ENCODE results near the gene GZMM.

GZMM gene

DNA sequence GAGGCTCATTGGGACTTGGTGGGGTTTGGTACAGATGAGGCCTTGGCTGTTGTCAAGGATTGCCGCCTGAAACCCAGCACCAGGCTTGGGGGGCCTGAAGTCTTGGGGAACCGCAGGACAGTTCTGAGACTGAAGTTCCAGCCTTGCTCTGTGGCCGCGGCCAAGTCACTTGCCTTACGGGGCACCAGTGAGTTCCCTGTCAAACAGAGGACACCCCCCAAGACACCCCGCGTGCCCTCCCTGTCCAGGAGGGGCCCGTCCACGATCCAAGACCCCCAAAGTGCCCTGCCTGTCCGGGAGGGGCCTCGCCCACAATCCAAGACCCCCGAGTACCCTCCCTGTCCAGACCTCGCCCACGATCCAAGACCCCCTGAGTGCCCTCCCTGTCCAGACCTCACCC lies 9.8 kb upstream of the GZMM start:
- no peak for FAIRE-seq
- no peak for TF ChIP-seq POLR2A (IDR thresholded peaks at IDR 0.05; ENCODE audit: low read depth, low read length)
- no peak for DNase-seq (ENCODE audit: insufficient read length, low spot score)

DNA sequence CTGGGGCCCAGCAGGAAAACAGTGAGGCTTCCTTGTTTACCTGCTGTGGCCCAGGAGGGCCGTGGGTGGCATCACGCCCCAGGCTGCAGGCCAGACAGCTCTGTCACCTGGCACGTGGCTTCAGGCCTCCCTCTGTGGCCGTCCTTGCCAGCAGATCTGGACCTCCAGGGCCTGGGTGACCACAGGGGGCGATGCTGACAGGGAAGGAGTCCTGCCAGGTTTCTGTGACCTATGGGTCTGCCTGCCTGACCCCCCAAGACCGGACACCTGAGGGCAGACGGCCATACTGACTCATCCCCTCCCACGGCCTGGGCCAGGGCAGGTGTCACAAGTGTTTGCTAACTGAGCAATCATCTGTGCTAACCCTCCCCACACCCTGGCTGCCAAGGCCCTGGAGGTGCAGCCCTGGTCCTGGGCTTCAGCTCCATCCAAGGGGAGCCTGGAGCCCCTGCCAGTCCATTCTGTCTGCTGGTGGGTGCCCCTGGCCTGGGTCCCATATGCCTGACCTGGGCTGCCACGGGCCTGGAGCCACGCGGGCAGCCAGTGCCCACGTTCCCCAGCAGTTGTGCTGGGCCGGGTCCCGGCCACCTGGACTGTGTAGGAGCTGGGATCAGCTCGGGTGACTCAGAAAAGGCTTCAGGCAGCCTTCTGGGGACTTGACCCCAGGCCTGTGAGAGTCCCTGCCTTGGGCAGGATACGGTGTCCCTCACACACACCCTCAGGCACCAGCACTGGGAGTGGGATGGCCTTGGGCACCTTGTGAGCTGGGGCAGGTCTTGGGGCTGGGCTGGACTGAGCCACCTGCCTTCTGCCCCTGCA lies 8.6 kb upstream of the GZMM start:
- DNase-seq (ENCODE audit: insufficient read length, low spot score) (no peak), FAIRE-seq (no peak)
- no peak for TF ChIP-seq POLR2A (IDR thresholded peaks at IDR 0.05; ENCODE audit: low read depth, low read length)

- no peak for TF ChIP-seq POLR2A (IDR thresholded peaks at IDR 0.05; ENCODE audit: low read depth, low read length)
- DNase-seq (ENCODE audit: insufficient read length, low spot score) (no peak), FAIRE-seq (no peak)
Measured at GRCh38 chr19:536031-536880, 7.6 kb upstream of the GZMM start.

DNA sequence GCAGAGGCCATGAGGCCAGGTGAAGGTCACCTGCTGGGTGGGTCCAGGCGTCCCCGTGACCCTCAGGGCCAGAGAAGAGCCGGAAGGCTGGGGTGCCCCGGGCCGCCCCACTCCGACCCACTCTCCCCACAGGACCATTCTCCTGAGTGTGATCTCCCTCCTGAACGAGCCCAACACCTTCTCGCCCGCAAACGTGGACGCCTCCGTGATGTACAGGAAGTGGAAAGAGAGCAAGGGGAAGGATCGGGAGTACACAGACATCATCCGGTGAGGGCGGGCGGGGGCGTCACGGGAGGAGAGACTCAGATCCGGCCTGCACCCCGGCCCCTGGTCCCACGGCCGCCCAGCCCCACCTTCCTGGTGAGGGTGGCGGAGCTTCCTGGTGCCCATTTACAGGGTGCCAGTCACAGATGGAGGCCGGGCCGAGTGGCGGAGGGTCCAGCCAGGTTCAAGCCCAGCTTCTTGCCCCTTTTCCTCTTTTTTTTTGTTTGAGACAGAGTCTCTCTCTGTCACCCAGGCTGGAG lies 6.9 kb upstream of the GZMM start:
- TF ChIP-seq POLR2A (IDR thresholded peaks at IDR 0.05; ENCODE audit: low read depth, low read length), result no peak
- FAIRE-seq (no peak), DNase-seq (ENCODE audit: insufficient read length, low spot score) (no peak)

GRCh38 chr19:538641-539428 lies 5.0 kb upstream of the GZMM start:
- TF ChIP-seq POLR2A (IDR thresholded peaks at IDR 0.05; ENCODE audit: low read depth, low read length), result no peak
- FAIRE-seq, result no peak
- DNase-seq (ENCODE audit: insufficient read length, low spot score), result no peak

GRCh38 chr19:539429-540030 lies 4.3 kb upstream of the GZMM start:
- no peak for FAIRE-seq
- TF ChIP-seq POLR2A (IDR thresholded peaks at IDR 0.05; ENCODE audit: low read depth, low read length), result no peak
- DNase-seq (ENCODE audit: insufficient read length, low spot score), result no peak

DNA sequence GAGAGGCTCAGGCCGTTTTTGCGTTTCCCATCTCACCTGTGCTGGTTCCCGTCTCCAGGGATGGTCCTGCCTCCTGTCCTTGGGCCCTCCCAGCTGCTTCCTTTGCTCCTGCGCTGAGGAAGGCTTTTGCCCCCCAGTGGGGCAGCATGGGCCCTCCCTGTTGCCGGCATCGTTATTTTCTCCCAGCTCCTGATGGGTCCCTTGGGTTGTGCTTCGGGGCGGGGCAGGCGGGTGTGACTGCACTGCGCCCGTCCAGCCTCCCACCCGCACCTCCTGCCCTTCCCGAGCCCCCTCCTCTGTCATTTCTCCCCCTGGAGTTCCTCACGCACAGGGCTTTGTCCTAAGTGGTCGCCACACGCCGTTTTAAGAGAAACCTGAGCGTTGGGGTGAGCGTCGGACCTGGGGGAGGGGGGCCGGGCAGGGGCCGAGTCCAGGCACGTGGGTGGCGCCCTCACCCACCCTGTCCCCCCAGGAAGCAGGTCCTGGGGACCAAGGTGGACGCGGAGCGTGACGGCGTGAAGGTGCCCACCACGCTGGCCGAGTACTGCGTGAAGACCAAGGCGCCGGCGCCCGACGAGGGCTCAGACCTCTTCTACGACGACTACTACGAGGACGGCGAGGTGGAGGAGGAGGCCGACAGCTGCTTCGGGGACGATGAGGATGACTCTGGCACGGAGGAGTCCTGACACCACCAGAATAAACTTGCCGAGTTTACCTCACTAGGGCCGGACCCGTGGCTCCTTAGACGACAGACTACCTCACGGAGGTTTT lies 2.8 kb upstream of the GZMM start:
- no peak for FAIRE-seq
- no peak for TF ChIP-seq POLR2A (IDR thresholded peaks at IDR 0.05; ENCODE audit: low read depth, low read length)
- no peak for DNase-seq (ENCODE audit: insufficient read length, low spot score)

GRCh38 chr19:541699-542098 lies 2.2 kb upstream of the GZMM start:
- no peak for FAIRE-seq
- TF ChIP-seq POLR2A (IDR thresholded peaks at IDR 0.05; ENCODE audit: low read depth, low read length), result no peak
- DNase-seq (ENCODE audit: insufficient read length, low spot score), result no peak

GRCh38 chr19:542173-542866 lies 1.5 kb upstream of the GZMM start:
- no peak for DNase-seq (ENCODE audit: insufficient read length, low spot score)
- no peak for TF ChIP-seq POLR2A (IDR thresholded peaks at IDR 0.05; ENCODE audit: low read depth, low read length)
- FAIRE-seq, result no peak

DNA sequence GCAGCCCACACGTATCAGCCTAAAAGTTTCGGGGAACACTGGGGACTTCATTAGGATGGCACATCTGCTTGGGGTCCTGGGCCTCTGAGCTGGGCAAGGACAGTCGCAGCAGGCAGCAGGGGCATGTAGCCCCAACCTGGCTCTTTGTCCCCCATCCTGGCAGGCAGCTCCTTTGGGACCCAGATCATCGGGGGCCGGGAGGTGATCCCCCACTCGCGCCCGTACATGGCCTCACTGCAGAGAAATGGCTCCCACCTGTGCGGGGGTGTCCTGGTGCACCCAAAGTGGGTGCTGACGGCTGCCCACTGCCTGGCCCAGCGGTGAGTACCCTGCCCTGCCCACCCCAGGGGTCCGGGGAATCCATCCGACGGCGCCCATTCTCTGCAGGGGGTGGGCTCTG lies 3.3 kb downstream of the GZMM start:
- DNase-seq (ENCODE audit: insufficient read length, low spot score), result no peak
- no peak for FAIRE-seq
- no peak for TF ChIP-seq POLR2A (IDR thresholded peaks at IDR 0.05; ENCODE audit: low read depth, low read length)

DNA sequence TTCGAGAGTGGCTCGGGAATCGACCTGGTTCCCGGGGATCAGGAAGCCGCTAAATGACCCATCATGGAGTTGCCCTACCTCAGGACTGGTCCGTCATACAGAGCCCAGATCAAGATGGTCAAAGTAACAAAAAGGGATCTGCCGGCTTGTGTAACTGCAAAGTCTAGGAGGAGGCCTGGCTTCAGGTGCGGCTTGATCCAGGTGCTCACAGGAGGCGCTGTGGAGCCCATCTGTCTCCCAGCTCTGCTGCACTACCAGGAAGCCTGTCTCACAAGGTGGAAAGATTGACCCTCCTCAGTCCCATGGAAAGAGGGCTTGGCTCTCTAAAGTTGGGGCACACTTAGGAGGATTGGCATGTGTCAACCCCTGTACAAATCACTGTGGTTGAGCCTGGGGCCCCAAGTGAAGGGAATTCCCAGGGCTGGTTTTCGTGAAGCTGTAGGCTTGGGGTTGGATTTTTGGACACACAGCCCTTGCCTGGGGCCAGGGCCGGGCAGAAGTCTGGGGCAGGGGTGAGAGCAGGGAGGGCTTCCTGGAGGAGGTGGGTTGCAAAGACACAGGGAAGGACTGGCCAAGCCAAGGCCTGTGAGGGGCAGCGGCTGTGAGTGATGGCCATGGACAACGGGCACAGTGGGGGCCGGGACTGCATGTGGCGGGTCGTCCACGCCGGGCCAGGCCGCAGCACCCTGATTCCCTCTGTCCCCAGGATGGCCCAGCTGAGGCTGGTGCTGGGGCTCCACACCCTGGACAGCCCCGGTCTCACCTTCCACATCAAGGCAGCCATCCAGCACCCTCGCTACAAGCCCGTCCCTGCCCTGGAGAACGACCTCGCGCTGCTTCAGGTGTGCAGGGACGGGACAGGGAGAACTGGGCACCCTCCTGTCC lies 4.2 kb downstream of the GZMM start:
- DNase-seq (ENCODE audit: insufficient read length, low spot score) (no peak), FAIRE-seq (no peak)
- no peak for TF ChIP-seq POLR2A (IDR thresholded peaks at IDR 0.05; ENCODE audit: low read depth, low read length)

All from H54 (cell line).